ENCODE results near the gene SBF2. TPM values are rescaled to one million over a fixed set of nuclear protein-coding genes. Genes with fewer than 3 reads are reported as not detected.

The SBF2 gene
- total and polyA plus RNA-seq, 2 of the 13 experiments (the other 11 are each of a cell fraction or from before 2014, with no cell fraction given): 24.0 to 45.8 TPM

DNA sequence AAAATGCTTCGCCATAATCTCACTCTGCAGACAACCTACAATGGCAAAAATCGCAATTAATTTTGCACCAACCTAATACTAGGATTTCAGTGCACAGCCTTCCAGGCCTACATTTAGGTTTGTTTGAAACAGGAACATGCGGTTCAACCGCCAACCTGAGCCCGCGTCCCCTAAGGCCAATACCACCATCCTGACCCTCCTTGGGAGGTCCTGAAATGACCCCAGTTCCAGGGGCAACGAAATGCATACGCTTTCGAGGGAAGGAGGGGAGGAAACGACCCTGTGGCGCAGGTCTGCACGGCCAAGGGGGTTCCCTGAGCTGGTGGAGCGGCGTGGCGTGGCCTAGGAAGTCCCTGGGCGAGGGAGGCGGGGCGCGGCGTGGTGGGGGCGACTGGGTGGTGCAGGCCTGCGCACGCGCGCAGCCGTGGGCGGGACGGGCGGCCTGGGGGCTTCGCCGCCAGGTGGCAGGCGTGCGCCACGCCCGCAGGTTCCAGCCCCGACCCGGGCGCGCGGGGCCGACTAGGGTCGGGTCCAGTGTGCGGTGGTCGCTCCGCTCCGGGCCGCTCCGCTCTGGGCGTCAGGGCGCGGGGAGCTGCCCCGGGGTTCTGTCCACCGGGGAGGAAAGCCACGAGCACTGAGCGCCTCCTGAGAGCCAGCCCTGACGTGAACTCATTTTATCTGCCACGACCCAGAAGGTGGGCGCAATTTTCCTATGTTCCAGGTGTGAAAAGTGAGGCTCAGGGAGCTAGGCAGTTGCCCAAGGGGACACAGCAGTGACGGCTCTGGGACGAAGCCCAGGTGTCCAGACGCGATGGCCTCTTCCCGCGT, 536.0 kb downstream of the SBF2 start (continued):
- TF ChIP-seq KMT2A (CRISPR knock-in tag; IDR thresholded peaks at IDR 0.05) (peak; percentile 24), ARNT2 (CRISPR knock-in tag; IDR thresholded peaks at IDR 0.05; ENCODE audit: low read depth) (peak; percentile 63; the same call in 1 of the 2 replicates), ZNF598 (CRISPR knock-in tag; IDR thresholded peaks at IDR 0.05; ENCODE audit: borderline replicate concordance) (no peak), YEATS4 (CRISPR knock-in tag; IDR thresholded peaks at IDR 0.05; ENCODE audit: borderline replicate concordance) (peak; percentile 70), HHEX (CRISPR knock-in tag; IDR thresholded peaks at IDR 0.05) (no peak), ZBTB1 (CRISPR knock-in tag; IDR thresholded peaks at IDR 0.05; ENCODE audit: borderline replicate concordance) (no peak), SP4 (CRISPR knock-in tag; IDR thresholded peaks at IDR 0.05) (peak; percentile 75), RXRA (CRISPR knock-in tag; IDR thresholded peaks at IDR 0.05) (no peak; the same call in 1 of the 2 replicates), ZNF207 (IDR thresholded peaks at IDR 0.05; ENCODE audit: borderline replicate concordance) (no peak), EED (CRISPR knock-in tag; IDR thresholded peaks at IDR 0.05) (no peak), ZKSCAN5 (CRISPR knock-in tag; IDR thresholded peaks at IDR 0.05) (no peak), ZNF160 (CRISPR knock-in tag; IDR thresholded peaks at IDR 0.05) (0 out of 2 replicates have a peak, but pooled peaks have one; percentile 17), ATRX (CRISPR knock-in tag; IDR thresholded peaks at IDR 0.05; ENCODE audit: borderline replicate concordance) (no peak), CEBPG (CRISPR knock-in tag; IDR thresholded peaks at IDR 0.05) (no peak), ZNF441 (CRISPR knock-in tag; IDR thresholded peaks at IDR 0.05; ENCODE audit: borderline replicate concordance) (no peak; the same call in 1 of the 2 replicates)
- TF ChIP-seq, protein P1, sequence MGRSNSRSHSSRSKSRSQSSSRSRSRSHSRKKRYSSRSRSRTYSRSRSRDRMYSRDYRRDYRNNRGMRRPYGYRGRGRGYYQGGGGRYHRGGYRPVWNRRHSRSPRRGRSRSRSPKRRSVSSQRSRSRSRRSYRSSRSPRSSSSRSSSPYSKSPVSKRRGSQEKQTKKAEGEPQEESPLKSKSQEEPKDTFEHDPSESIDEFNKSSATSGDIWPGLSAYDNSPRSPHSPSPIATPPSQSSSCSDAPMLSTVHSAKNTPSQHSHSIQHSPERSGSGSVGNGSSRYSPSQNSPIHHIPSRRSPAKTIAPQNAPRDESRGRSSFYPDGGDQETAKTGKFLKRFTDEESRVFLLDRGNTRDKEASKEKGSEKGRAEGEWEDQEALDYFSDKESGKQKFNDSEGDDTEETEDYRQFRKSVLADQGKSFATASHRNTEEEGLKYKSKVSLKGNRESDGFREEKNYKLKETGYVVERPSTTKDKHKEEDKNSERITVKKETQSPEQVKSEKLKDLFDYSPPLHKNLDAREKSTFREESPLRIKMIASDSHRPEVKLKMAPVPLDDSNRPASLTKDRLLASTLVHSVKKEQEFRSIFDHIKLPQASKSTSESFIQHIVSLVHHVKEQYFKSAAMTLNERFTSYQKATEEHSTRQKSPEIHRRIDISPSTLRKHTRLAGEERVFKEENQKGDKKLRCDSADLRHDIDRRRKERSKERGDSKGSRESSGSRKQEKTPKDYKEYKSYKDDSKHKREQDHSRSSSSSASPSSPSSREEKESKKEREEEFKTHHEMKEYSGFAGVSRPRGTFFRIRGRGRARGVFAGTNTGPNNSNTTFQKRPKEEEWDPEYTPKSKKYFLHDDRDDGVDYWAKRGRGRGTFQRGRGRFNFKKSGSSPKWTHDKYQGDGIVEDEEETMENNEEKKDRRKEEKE (IDR thresholded peaks at IDR 0.05): no peak
- TF ChIP-seq, protein P2, sequence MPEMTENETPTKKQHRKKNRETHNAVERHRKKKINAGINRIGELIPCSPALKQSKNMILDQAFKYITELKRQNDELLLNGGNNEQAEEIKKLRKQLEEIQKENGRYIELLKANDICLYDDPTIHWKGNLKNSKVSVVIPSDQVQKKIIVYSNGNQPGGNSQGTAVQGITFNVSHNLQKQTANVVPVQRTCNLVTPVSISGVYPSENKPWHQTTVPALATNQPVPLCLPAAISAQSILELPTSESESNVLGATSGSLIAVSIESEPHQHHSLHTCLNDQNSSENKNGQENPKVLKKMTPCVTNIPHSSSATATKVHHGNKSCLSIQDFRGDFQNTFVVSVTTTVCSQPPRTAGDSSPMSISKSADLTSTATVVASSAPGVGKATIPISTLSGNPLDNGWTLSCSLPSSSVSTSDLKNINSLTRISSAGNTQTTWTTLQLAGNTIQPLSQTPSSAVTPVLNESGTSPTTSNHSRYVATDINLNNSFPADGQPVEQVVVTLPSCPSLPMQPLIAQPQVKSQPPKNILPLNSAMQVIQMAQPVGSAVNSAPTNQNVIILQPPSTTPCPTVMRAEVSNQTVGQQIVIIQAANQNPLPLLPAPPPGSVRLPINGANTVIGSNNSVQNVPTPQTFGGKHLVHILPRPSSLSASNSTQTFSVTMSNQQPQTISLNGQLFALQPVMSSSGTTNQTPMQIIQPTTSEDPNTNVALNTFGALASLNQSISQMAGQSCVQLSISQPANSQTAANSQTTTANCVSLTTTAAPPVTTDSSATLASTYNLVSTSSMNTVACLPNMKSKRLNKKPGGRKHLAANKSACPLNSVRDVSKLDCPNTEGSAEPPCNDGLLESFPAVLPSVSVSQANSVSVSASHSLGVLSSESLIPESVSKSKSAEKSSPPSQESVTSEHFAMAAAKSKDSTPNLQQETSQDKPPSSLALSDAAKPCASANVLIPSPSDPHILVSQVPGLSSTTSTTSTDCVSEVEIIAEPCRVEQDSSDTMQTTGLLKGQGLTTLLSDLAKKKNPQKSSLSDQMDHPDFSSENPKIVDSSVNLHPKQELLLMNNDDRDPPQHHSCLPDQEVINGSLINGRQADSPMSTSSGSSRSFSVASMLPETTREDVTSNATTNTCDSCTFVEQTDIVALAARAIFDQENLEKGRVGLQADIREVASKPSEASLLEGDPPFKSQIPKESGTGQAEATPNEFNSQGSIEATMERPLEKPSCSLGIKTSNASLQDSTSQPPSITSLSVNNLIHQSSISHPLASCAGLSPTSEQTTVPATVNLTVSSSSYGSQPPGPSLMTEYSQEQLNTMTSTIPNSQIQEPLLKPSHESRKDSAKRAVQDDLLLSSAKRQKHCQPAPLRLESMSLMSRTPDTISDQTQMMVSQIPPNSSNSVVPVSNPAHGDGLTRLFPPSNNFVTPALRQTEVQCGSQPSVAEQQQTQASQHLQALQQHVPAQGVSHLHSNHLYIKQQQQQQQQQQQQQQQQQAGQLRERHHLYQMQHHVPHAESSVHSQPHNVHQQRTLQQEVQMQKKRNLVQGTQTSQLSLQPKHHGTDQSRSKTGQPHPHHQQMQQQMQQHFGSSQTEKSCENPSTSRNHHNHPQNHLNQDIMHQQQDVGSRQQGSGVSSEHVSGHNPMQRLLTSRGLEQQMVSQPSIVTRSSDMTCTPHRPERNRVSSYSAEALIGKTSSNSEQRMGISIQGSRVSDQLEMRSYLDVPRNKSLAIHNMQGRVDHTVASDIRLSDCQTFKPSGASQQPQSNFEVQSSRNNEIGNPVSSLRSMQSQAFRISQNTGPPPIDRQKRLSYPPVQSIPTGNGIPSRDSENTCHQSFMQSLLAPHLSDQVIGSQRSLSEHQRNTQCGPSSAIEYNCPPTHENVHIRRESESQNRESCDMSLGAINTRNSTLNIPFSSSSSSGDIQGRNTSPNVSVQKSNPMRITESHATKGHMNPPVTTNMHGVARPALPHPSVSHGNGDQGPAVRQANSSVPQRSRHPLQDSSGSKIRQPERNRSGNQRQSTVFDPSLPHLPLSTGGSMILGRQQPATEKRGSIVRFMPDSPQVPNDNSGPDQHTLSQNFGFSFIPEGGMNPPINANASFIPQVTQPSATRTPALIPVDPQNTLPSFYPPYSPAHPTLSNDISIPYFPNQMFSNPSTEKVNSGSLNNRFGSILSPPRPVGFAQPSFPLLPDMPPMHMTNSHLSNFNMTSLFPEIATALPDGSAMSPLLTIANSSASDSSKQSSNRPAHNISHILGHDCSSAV (CRISPR knock-in tag; IDR thresholded peaks at IDR 0.05; ENCODE audit: borderline replicate concordance): no peak
- TF ChIP-seq, protein P3, sequence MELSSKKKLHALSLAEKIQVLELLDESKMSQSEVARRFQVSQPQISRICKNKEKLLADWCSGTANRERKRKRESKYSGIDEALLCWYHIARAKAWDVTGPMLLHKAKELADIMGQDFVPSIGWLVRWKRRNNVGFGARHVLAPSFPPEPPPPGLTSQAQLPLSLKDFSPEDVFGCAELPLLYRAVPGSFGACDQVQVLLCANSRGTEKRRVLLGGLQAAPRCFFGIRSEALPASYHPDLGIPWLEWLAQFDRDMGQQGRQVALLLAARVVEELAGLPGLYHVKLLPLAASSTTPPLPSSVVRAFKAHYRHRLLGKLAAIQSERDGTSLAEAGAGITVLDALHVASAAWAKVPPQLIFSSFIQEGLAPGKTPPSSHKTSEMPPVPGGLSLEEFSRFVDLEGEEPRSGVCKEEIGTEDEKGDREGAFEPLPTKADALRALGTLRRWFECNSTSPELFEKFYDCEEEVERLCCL (CRISPR knock-in tag; IDR thresholded peaks at IDR 0.05; ENCODE audit: borderline replicate concordance): peak; percentile 82; the same call in 1 of the 2 replicates
